PC-3 (cell line): ENCODE data around the gene TMEM106B. TPM values are rescaled to one million over a fixed set of nuclear protein-coding genes. Genes with fewer than 3 reads are reported as not detected.
"Not testable (repeated sequence)": the region's sequence is repeated elsewhere in the genome, so short reads cannot be mapped to it uniquely, and the experiment has no call there.

Experiments
- ATAC-seq: fragments of 200-7000 bp; cut with Tn5 transposase; 2 replicates; pipeline ENCODE4 v1.9.1; 2020; ENCODE audit warnings: mild to moderate bottlenecking, moderate library complexity
- BruUV-seq: library from RNA; stranded (reverse); fragments of 400-500 nt; replicated peaks from 2 replicates; lab custom pipeline; 2021; lab: Mats Ljungman, UMichigan
- CTCF ChIA-PET: fragments of 300-600 bp; sonication (Branson Sonifier 250); formaldehyde crosslinking; loops from one replicate; lab custom pipeline; 2022; ENCODE audit warnings: antibody characterized with exemption; lab: Charles Lee
- POLR2A ChIA-PET: fragments of 300-600 bp; sonication (Branson Sonifier 250); formaldehyde crosslinking; loops from one replicate; lab custom pipeline; 2022; ENCODE audit warnings: antibody characterized with exemption; ENCODE audit not compliant: unreplicated experiment; lab: Charles Lee
- DNase-seq: peaks from one replicate; pipeline ENCODE4 v3.0.0-alpha.2; 2015
- H2AFZ ChIP-seq: fragments of 300-600 bp; sonication (generic); 2 replicates; pipeline ENCODE4 v1.6.0; 2016; ENCODE audit warnings: antibody characterized with exemption, low read length
- H3F3A ChIP-seq: fragments of 300-600 bp; sonication (generic); one replicate; pipeline ENCODE4 v1.6.0; 2017; ENCODE audit warnings: antibody characterized with exemption, low read length, control low read depth, mild to moderate bottlenecking; ENCODE audit not compliant: unreplicated experiment
- H3K27ac ChIP-seq: fragments of 300-600 bp; sonication (generic); 2 replicates; pipeline ENCODE4 v1.5.1; 2016; ENCODE audit warnings: mild to moderate bottlenecking, low read length
- H3K27me3 ChIP-seq: fragments of 300-600 bp; sonication (generic); 2 replicates; pipeline ENCODE4 v1.6.1; 2016; ENCODE audit warnings: low read length, mixed read lengths
- H3K36me3 ChIP-seq: fragments of 300-600 bp; sonication (generic); 2 replicates; pipeline ENCODE4 v1.6.1; 2016; ENCODE audit warnings: low read depth, mixed run types, low read length, mixed read lengths
- H3K4me1 ChIP-seq: fragments of 300-600 bp; sonication (generic); 2 replicates; pipeline ENCODE4 v1.5.1; 2016; ENCODE audit warnings: low read length; ENCODE audit not compliant: insufficient read depth
- H3K4me2 ChIP-seq: fragments of 300-600 bp; sonication (generic); 2 replicates; pipeline ENCODE4 v1.6.0; 2016; ENCODE audit warnings: low read length
- H3K4me3 ChIP-seq: fragments of 300-600 bp; sonication (generic); 2 replicates; pipeline ENCODE4 v1.5.1; 2016; ENCODE audit warnings: mild to moderate bottlenecking, low read length, mixed read lengths
- H3K79me2 ChIP-seq: fragments of 300-600 bp; sonication (generic); 2 replicates; pipeline ENCODE4 v1.6.1; 2017; ENCODE audit warnings: low read length, mixed read lengths
- H3K9ac ChIP-seq: fragments of 300-600 bp; sonication (generic); 2 replicates; pipeline ENCODE4 v1.6.0; 2016; ENCODE audit warnings: mild to moderate bottlenecking, low read length
- H3K9me2 ChIP-seq: fragments of 300-600 bp; sonication (generic); replicated peaks from 2 replicates; pipeline ENCODE4 v1.6.1; 2016; ENCODE audit warnings: mixed run types, low read length, mixed read lengths
- H3K9me3 ChIP-seq: fragments of 300-600 bp; sonication (generic); 2 replicates; pipeline ENCODE4 v1.6.1; 2016; ENCODE audit warnings: low read length, mixed read lengths
- H4K20me1 ChIP-seq: fragments of 300-600 bp; sonication (generic); 2 replicates; pipeline ENCODE4 v1.6.1; 2016; ENCODE audit warnings: low read length, mixed read lengths
- EZH2 ChIP-seq: fragments of 300-600 bp; sonication (generic); IDR thresholded peaks from one replicate; pipeline ENCODE4 v1.6.1; 2017; ENCODE audit warnings: antibody characterized with exemption, mild to moderate bottlenecking, low read length; ENCODE audit not compliant: unreplicated experiment
- EZH2phosphoT487 ChIP-seq: fragments of 300-600 bp; sonication (generic); IDR thresholded peaks from 2 replicates; pipeline ENCODE4 v1.6.1; 2018; ENCODE audit warnings: mild to moderate bottlenecking, antibody characterized with exemption, low read length, borderline replicate concordance
- intact Hi-C: fragments of 100-400 bp; cut with micrococcal nuclease; formaldehyde crosslinking; loops from 2 replicates; pipeline ENCODE4 v1.9.0; 2023
- total RNA-seq: library from RNA; depleted of rRNA; stranded (reverse); fragments of >200 nt; gene quantifications from 2 replicates; pipeline ENCODE4 v1.2.3, GENCODE V29; 2014
- TF ChIP-seq, protein P1 (sequence below): fragments of 300-600 bp; sonication (generic); conservative IDR thresholded peaks from 2 replicates; pipeline ENCODE4 v1.5.1; 2017; ENCODE audit warnings: antibody characterized with exemption, low read depth, mild to moderate bottlenecking, low read length

Gene TMEM106B
- total RNA-seq, 1 experiment from 2014 or later = 41.6 TPM

DNA sequence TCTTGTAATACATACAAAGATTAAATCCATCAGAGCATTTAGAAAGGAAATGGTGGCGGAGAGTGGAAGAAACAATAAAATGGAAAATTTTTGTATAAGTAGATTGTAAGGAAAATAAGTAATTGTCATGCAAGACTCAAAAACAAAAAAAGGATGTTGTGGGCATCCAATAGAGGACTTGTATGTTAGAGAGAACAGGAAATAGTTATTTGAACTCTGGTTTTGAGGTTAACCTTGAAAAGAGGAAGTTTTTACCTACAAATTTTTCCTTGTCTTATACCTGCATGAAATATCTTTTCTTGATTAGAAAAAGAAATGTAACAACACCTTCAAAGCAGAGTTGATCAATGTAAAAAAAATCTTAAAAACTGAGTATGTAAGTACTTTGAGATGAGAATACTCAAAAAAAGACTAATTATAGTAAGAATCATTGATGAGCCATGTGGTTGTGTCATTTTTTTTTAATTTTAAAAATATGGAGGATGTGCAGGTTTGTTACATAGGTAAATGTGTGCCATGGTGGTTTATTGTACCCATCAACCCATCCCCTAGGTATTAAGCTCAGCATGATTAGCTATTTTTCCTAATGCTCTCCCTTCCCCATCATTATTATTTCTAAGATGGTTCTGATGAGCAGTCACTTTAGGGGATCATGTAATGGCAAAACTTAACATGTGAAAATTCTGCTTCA, 11.9 kb downstream of the TMEM106B start:
- no peak for DNase-seq
- ChIA-PET POLR2A (no interaction called here), CTCF (no interaction called here)
- Histone ChIP-seq H4K20me1 (no peaks in the 10 kb centered on the region), H3K27me3 (no peaks in the 10 kb centered on the region), H3K27ac (no peak overlapping the region), H3K9me3 (no peaks in the 10 kb centered on the region), H3K9me2 (no peaks in the 10 kb centered on the region), H3K4me1 (peaks cover 3% of the 10 kb centered on the region; the same call in 1 of the 2 replicates), H3F3A (no peaks in the 10 kb centered on the region), H2AFZ (no peak overlapping the region), H3K4me2 (no peak overlapping the region), H3K36me3 (0 out of 2 replicates have a peak, but pooled peaks cover 3% of the 10 kb centered on the region), H3K9ac (no peak overlapping the region), H3K4me3 (no peak overlapping the region), H3K79me2 (no peaks in the 10 kb centered on the region)
- TF ChIP-seq, protein P1, sequence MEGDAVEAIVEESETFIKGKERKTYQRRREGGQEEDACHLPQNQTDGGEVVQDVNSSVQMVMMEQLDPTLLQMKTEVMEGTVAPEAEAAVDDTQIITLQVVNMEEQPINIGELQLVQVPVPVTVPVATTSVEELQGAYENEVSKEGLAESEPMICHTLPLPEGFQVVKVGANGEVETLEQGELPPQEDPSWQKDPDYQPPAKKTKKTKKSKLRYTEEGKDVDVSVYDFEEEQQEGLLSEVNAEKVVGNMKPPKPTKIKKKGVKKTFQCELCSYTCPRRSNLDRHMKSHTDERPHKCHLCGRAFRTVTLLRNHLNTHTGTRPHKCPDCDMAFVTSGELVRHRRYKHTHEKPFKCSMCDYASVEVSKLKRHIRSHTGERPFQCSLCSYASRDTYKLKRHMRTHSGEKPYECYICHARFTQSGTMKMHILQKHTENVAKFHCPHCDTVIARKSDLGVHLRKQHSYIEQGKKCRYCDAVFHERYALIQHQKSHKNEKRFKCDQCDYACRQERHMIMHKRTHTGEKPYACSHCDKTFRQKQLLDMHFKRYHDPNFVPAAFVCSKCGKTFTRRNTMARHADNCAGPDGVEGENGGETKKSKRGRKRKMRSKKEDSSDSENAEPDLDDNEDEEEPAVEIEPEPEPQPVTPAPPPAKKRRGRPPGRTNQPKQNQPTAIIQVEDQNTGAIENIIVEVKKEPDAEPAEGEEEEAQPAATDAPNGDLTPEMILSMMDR = no peak
- intact Hi-C loops = no loop called here
- no peak for ATAC-seq
- no TSS peak for BruUV-seq

DNA sequence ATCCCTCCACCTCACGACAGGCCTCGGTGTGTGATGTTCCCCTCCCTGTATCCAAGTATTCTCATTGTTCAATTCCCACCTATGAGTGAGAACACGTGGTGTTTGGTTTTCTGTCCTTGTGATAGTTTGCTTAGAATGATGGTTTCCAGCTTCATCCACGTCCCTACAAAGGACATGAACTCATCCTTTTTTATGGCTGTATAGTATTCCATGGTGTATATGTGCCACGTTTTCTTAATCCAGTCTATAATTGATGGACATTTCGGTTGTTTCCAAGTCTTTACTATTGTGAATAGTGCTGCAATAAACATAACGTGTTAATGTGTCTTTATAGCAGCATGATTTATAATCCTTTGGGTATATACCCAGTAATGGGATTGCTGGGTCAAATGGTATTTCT, 13.9 kb downstream of the TMEM106B start:
- H3K9me2 ChIP-seq, H3K4me2 ChIP-seq, ATAC-seq, CTCF ChIA-PET, H3K36me3 ChIP-seq, H3K4me3 ChIP-seq, intact Hi-C loops, H3K79me2 ChIP-seq, H3F3A ChIP-seq, BruUV-seq, H2AFZ ChIP-seq, H3K27me3 ChIP-seq, H4K20me1 ChIP-seq, H3K27ac ChIP-seq, H3K9ac ChIP-seq, H3K4me1 ChIP-seq, H3K9me3 ChIP-seq, DNase-seq, POLR2A ChIA-PET: not testable (repeated sequence)

DNA sequence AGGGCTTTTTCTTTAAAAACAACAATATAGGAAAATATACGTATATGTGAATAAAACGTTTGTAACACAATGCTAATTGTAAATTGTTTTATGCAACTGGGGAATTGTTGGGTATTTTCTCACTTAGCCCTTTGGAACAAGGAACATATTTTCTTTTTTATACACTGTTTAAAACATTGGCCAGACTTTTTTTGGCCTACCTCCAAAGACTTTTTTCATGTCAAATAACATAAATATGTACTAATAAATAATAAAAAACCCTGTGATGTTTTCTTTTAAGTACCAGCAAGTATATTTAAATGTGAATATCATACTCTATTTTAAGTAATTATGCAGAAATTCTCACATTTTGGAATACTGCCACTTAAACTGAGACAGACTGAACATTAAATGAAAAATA, 15.7 kb downstream of the TMEM106B start:
- Histone ChIP-seq H3K4me3 (no peak overlapping the region), H3K9ac (no peak overlapping the region), H3K36me3 (0 out of 2 replicates have a peak, but pooled peaks cover 5% of the 10 kb centered on the region), H4K20me1 (no peaks in the 10 kb centered on the region), H3K79me2 (no peaks in the 10 kb centered on the region), H2AFZ (no peak overlapping the region), H3K4me1 (no peaks in the 10 kb centered on the region), H3K4me2 (no peak overlapping the region), H3K27me3 (no peaks in the 10 kb centered on the region), H3K9me2 (no peaks in the 10 kb centered on the region), H3K9me3 (no peaks in the 10 kb centered on the region), H3F3A (no peaks in the 10 kb centered on the region), H3K27ac (no peak overlapping the region)
- DNase-seq = no peak
- ATAC-seq = no peak
- BruUV-seq = no TSS peak
- intact Hi-C loops = no loop called here
- no peak for TF ChIP-seq EZH2phosphoT487
- TF ChIP-seq, protein P1 = no peak
- no peak for TF ChIP-seq EZH2
- ChIA-PET POLR2A (no interaction called here), CTCF (no interaction called here)
